Prostate gland (tissue), 1 donor: Measurements from ENCODE around the gene ZSWIM9.

Experiments
- POLR2A ChIP-seq: fragments of 450-650 bp; IDR thresholded peaks from one replicate; pipeline ENCODE4 v1.6.1; 2016; ENCODE audit warnings: antibody characterized with exemption, mild to moderate bottlenecking
- POLR2AphosphoS5 ChIP-seq: sonication (generic); formaldehyde crosslinking; IDR thresholded peaks from one replicate; pipeline ENCODE4 v1.6.1; 2017; ENCODE audit warnings: antibody characterized with exemption

- TF ChIP-seq POLR2A: no peak
- TF ChIP-seq POLR2AphosphoS5: no peak
Measured at GRCh38 chr19:48183356-48183755, 12.9 kb downstream of the ZSWIM9 start.
